ENCODE data around the gene SLITRK4.

The SLITRK4 gene

GRCh38 chrX:143669395-143669794, 33.5 kb upstream of the SLITRK4 start:
- Histone ChIP-seq H3K4me3 (ENCODE audit: low read length) (no peak overlapping the region), H3K9me2 (replicated peaks; ENCODE audit: control insufficient read depth, low read length) (no peaks in the 10 kb centered on the region), H4K20me1 (ENCODE audit: control insufficient read depth, insufficient read depth, low read depth, low read length) (no peaks in the 10 kb centered on the region), H3K27ac (ENCODE audit: low read depth, low read length) (no peak overlapping the region), H3K4me1 (ENCODE audit: control insufficient read depth, low read length) (no peaks in the 10 kb centered on the region), H3K4me2 (ENCODE audit: low read length) (no peak overlapping the region), H3K9me3 (ENCODE audit: control insufficient read depth, insufficient read depth, low read length) (no peaks in the 10 kb centered on the region), H3K36me3 (ENCODE audit: control insufficient read depth, low read length) (no peaks in the 10 kb centered on the region), H3K27me3 (ENCODE audit: control insufficient read depth, low read length) (no peaks in the 10 kb centered on the region), H3F3A (ENCODE audit: control insufficient read depth, insufficient read depth) (no peaks in the 10 kb centered on the region), H3K79me2 (ENCODE audit: control insufficient read depth, low read length) (no peaks in the 10 kb centered on the region)
- TF ChIP-seq EZH2phosphoT487 (IDR thresholded peaks at IDR 0.05; ENCODE audit: borderline replicate concordance, low read length) = no peak
- TF ChIP-seq, protein P1, sequence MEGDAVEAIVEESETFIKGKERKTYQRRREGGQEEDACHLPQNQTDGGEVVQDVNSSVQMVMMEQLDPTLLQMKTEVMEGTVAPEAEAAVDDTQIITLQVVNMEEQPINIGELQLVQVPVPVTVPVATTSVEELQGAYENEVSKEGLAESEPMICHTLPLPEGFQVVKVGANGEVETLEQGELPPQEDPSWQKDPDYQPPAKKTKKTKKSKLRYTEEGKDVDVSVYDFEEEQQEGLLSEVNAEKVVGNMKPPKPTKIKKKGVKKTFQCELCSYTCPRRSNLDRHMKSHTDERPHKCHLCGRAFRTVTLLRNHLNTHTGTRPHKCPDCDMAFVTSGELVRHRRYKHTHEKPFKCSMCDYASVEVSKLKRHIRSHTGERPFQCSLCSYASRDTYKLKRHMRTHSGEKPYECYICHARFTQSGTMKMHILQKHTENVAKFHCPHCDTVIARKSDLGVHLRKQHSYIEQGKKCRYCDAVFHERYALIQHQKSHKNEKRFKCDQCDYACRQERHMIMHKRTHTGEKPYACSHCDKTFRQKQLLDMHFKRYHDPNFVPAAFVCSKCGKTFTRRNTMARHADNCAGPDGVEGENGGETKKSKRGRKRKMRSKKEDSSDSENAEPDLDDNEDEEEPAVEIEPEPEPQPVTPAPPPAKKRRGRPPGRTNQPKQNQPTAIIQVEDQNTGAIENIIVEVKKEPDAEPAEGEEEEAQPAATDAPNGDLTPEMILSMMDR (IDR thresholded peaks at IDR 0.05; ENCODE audit: low read depth, low read length, poor library complexity, severe bottlenecking) = peak; percentile 29

GRCh38 chrX:143664302-143664701, 28.4 kb upstream of the SLITRK4 start:
- no peak overlapping the region for H3K4me2 ChIP-seq (ENCODE audit: low read length)
- H4K20me1 ChIP-seq (ENCODE audit: control insufficient read depth, insufficient read depth, low read depth, low read length) = no peaks in the 10 kb centered on the region
- H3K27me3 ChIP-seq (ENCODE audit: control insufficient read depth, low read length) = no peaks in the 10 kb centered on the region
- H3K9me2 ChIP-seq (replicated peaks; ENCODE audit: control insufficient read depth, low read length) = no peaks in the 10 kb centered on the region
- no peak overlapping the region for H3K27ac ChIP-seq (ENCODE audit: low read depth, low read length)
- no peaks in the 10 kb centered on the region for H3K79me2 ChIP-seq (ENCODE audit: control insufficient read depth, low read length)
- no peaks in the 10 kb centered on the region for H3K36me3 ChIP-seq (ENCODE audit: control insufficient read depth, low read length)
- no peaks in the 10 kb centered on the region for H3K9me3 ChIP-seq (ENCODE audit: control insufficient read depth, insufficient read depth, low read length)
- no peak overlapping the region for H3K4me3 ChIP-seq (ENCODE audit: low read length)
- no peaks in the 10 kb centered on the region for H3K4me1 ChIP-seq (ENCODE audit: control insufficient read depth, low read length)
- no peak for TF ChIP-seq EZH2phosphoT487 (IDR thresholded peaks at IDR 0.05; ENCODE audit: borderline replicate concordance, low read length)
- TF ChIP-seq, protein P1 (IDR thresholded peaks at IDR 0.05; ENCODE audit: low read depth, low read length, poor library complexity, severe bottlenecking) = peak; percentile 38
- no peaks in the 10 kb centered on the region for H3F3A ChIP-seq (ENCODE audit: control insufficient read depth, insufficient read depth)

GRCh38 chrX:143663755-143664154, 27.9 kb upstream of the SLITRK4 start:
- H3K27me3 ChIP-seq (ENCODE audit: control insufficient read depth, low read length) = no peaks in the 10 kb centered on the region
- H3K9me2 ChIP-seq (replicated peaks; ENCODE audit: control insufficient read depth, low read length) = no peaks in the 10 kb centered on the region
- H3K4me1 ChIP-seq (ENCODE audit: control insufficient read depth, low read length) = no peaks in the 10 kb centered on the region
- H3F3A ChIP-seq (ENCODE audit: control insufficient read depth, insufficient read depth) = no peaks in the 10 kb centered on the region
- no peaks in the 10 kb centered on the region for H3K9me3 ChIP-seq (ENCODE audit: control insufficient read depth, insufficient read depth, low read length)
- TF ChIP-seq, protein P1 (IDR thresholded peaks at IDR 0.05; ENCODE audit: low read depth, low read length, poor library complexity, severe bottlenecking) = no peak
- TF ChIP-seq EZH2phosphoT487 (IDR thresholded peaks at IDR 0.05; ENCODE audit: borderline replicate concordance, low read length) = no peak
- H3K27ac ChIP-seq (ENCODE audit: low read depth, low read length) = no peak overlapping the region
- no peak overlapping the region for H3K4me2 ChIP-seq (ENCODE audit: low read length)
- H3K36me3 ChIP-seq (ENCODE audit: control insufficient read depth, low read length) = no peaks in the 10 kb centered on the region
- no peaks in the 10 kb centered on the region for H3K79me2 ChIP-seq (ENCODE audit: control insufficient read depth, low read length)
- H3K4me3 ChIP-seq (ENCODE audit: low read length) = no peak overlapping the region
- no peaks in the 10 kb centered on the region for H4K20me1 ChIP-seq (ENCODE audit: control insufficient read depth, insufficient read depth, low read depth, low read length)

DNA sequence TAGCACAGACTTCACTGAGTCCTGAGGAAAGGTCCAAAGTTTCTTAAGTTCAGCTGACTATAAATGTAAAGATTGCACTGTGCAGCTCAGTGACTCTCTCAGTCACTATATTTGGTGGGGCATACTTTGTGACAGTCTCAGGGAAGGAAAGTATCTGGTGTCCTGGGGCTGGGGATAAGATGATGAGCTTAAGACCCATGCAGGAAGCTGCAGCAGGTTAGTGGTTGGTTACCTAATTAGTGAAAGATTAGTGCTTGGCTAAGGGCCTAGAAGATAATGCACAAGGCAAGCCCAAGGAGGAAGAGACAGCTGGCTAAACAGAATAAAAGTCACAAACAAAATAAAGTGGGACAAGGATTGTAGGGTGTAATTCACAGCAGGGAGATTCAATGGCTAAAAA, 25.4 kb upstream of the SLITRK4 start:
- H3F3A ChIP-seq (ENCODE audit: control insufficient read depth, insufficient read depth) = no peaks in the 10 kb centered on the region
- no peaks in the 10 kb centered on the region for H3K4me1 ChIP-seq (ENCODE audit: control insufficient read depth, low read length)
- no peaks in the 10 kb centered on the region for H4K20me1 ChIP-seq (ENCODE audit: control insufficient read depth, insufficient read depth, low read depth, low read length)
- no peaks in the 10 kb centered on the region for H3K36me3 ChIP-seq (ENCODE audit: control insufficient read depth, low read length)
- H3K79me2 ChIP-seq (ENCODE audit: control insufficient read depth, low read length) = no peaks in the 10 kb centered on the region
- TF ChIP-seq, protein P1 (IDR thresholded peaks at IDR 0.05; ENCODE audit: low read depth, low read length, poor library complexity, severe bottlenecking) = no peak
- TF ChIP-seq EZH2phosphoT487 (IDR thresholded peaks at IDR 0.05; ENCODE audit: borderline replicate concordance, low read length) = no peak
- no peaks in the 10 kb centered on the region for H3K27me3 ChIP-seq (ENCODE audit: control insufficient read depth, low read length)
- H3K9me2 ChIP-seq (replicated peaks; ENCODE audit: control insufficient read depth, low read length) = no peaks in the 10 kb centered on the region
- H3K4me3 ChIP-seq (ENCODE audit: low read length) = no peak overlapping the region
- no peaks in the 10 kb centered on the region for H3K9me3 ChIP-seq (ENCODE audit: control insufficient read depth, insufficient read depth, low read length)
- no peak overlapping the region for H3K4me2 ChIP-seq (ENCODE audit: low read length)
- H3K27ac ChIP-seq (ENCODE audit: low read depth, low read length) = no peak overlapping the region
